H1 (cell line): Measurements from ENCODE around the gene ZNF830. TPM values are rescaled to one million over a fixed set of nuclear protein-coding genes. Genes with fewer than 3 reads are reported as not detected.
A peak's percentile ranks its signal among the peaks of the same experiment; 100 is the strongest.

Source experiments
- CTCF ChIA-PET: fragments of 300-600 bp; sonication (Branson Sonifier 250); formaldehyde crosslinking; loops from one replicate; lab custom pipeline; 2021; ENCODE audit not compliant: partially characterized antibody; lab: Charles Lee
- POLR2A ChIA-PET: fragments of 300-600 bp; sonication (Branson Sonifier 250); formaldehyde crosslinking; loops from one replicate; lab custom pipeline; 2021; ENCODE audit warnings: inconsistent platforms; ENCODE audit not compliant: partially characterized antibody; lab: Charles Lee
- DNase-seq, 2 experiments: peaks; one replicate each; pipeline versions ENCODE4 v3.0.0 to v3.0.0-alpha.2; 2010 to 2022; ENCODE audit warnings: low spot score in 2 of 2, low read depth in 1 of 2, mixed read lengths in 1 of 2
- FAIRE-seq: peaks from 2 replicates; lab custom pipeline; 2011; peaks lifted over from hg19 to GRCh38; lab: Jason Lieb, UNC
- H2AFZ ChIP-seq: 2 replicates; pipeline ENCODE4 v1.8.1; 2012; ENCODE audit warnings: low read length, inconsistent platforms
- H2AK5ac ChIP-seq: 2 replicates; pipeline ENCODE4 v1.6.1; 2013; ENCODE audit warnings: low read depth, low read length
- H2BK120ac ChIP-seq: replicated peaks from 2 replicates; pipeline ENCODE3; 2013; ENCODE audit warnings: low read depth, low read length, inconsistent platforms
- H2BK12ac ChIP-seq: 2 replicates; pipeline ENCODE4 v1.6.1; 2013; ENCODE audit warnings: low read depth, low read length
- H2BK15ac ChIP-seq: 2 replicates; pipeline ENCODE4 v1.6.1; 2013; ENCODE audit warnings: low read length
- H2BK20ac ChIP-seq: 2 replicates; pipeline ENCODE4 v1.6.1; 2013; ENCODE audit warnings: low read length
- H2BK5ac ChIP-seq: 2 replicates; pipeline ENCODE4 v1.6.1; 2013; ENCODE audit warnings: low read depth, low read length
- H3K14ac ChIP-seq: 2 replicates; pipeline ENCODE4 v1.6.1; 2013; ENCODE audit warnings: inconsistent platforms; ENCODE audit not compliant: insufficient read length
- H3K18ac ChIP-seq: 2 replicates; pipeline ENCODE4 v1.6.1; 2013; ENCODE audit warnings: low read length; ENCODE audit errors: extremely low read depth
- H3K23ac ChIP-seq: 2 replicates; pipeline ENCODE4 v1.6.1; 2013; ENCODE audit warnings: inconsistent platforms; ENCODE audit not compliant: insufficient read length
- H3K23me2 ChIP-seq: 2 replicates; pipeline ENCODE4 v1.6.1; 2013; ENCODE audit warnings: low read depth, low read length
- H3K27ac ChIP-seq: 2 replicates; pipeline ENCODE4 v1.6.1; 2011; ENCODE audit warnings: low read depth, low read length, inconsistent platforms
- H3K27me3 ChIP-seq, 4 experiments: replicated peaks in 1 of 4; 1 replicate in 1 of 4; 2 replicates in 3 of 4; pipeline versions ENCODE4 v1.6.1 to v1.8.1; 2011 to 2013; ENCODE audit warnings: low read length in 3 of 4, mild to moderate bottlenecking in 3 of 4, inconsistent platforms in 2 of 4, mixed read lengths in 2 of 4, moderate library complexity in 1 of 4; ENCODE audit not compliant: control insufficient read depth in 3 of 4, insufficient read depth in 3 of 4; ENCODE audit errors: extremely low read depth in 1 of 4
- H3K36me3 ChIP-seq, 4 experiments: 2 replicates each; pipeline versions ENCODE4 v1.6.1 to v1.8.1; 2011 to 2013; ENCODE audit warnings: mild to moderate bottlenecking in 4 of 4, low read length in 3 of 4, moderate library complexity in 2 of 4, control low read depth in 1 of 4, inconsistent platforms in 1 of 4; ENCODE audit not compliant: insufficient read depth in 4 of 4, control insufficient read depth in 2 of 4
- H3K4ac ChIP-seq: replicated peaks from 2 replicates; pipeline ENCODE3; 2013; ENCODE audit warnings: low read length, low read depth, mixed read lengths, inconsistent platforms; ENCODE audit not compliant: insufficient read length
- H3K4me1 ChIP-seq, 4 experiments: replicated peaks in 1 of 4; 1 replicate in 1 of 4; 2 replicates in 3 of 4; pipeline versions ENCODE4 v1.6.1 to v1.8.1; 2011 to 2013; ENCODE audit warnings: low read length in 3 of 4, inconsistent platforms in 2 of 4, mixed read lengths in 1 of 4; ENCODE audit not compliant: insufficient read depth in 4 of 4, control insufficient read depth in 3 of 4
- H3K4me2 ChIP-seq, 2 experiments: 2 replicates each; pipeline versions ENCODE4 v1.6.1 to v1.8.1; 2011 to 2013; ENCODE audit warnings: low read depth in 2 of 2, low read length in 2 of 2, control low read depth in 1 of 2, inconsistent platforms in 1 of 2, mild to moderate bottlenecking in 1 of 2; ENCODE audit not compliant: insufficient read depth in 1 of 2
- H3K4me3 ChIP-seq, 4 experiments: fragments of 200-600, 300-600 bp in 1 of 4; sonication (generic), shearing (Covaris generic), sonication (Bioruptor Twin) in 1 of 4; 2 replicates each; pipeline versions ENCODE4 v1.5.1 to v1.8.1; 2011 to 2016; ENCODE audit warnings: low read length in 4 of 4, low read depth in 3 of 4, control low read depth in 2 of 4, inconsistent platforms in 2 of 4, mild to moderate bottlenecking in 2 of 4, mixed read lengths in 1 of 4, moderate library complexity in 1 of 4; ENCODE audit not compliant: insufficient read depth in 2 of 4; ENCODE audit errors: extremely low read depth in 1 of 4
- H3K56ac ChIP-seq: replicated peaks from 2 replicates; pipeline ENCODE3; 2013; ENCODE audit warnings: low read depth, mild to moderate bottlenecking, mixed read lengths, low read length, inconsistent platforms; ENCODE audit not compliant: insufficient read length
- H3K79me1 ChIP-seq: 2 replicates; pipeline ENCODE4 v1.6.1; 2013; ENCODE audit warnings: low read depth, low read length, control low read depth
- H3K79me2 ChIP-seq, 2 experiments: 2 replicates each; pipeline versions ENCODE4 v1.6.1 to v1.8.1; 2012 to 2013; ENCODE audit warnings: low read length in 2 of 2, mild to moderate bottlenecking in 2 of 2, inconsistent platforms in 1 of 2; ENCODE audit not compliant: insufficient read depth in 2 of 2, control insufficient read depth in 1 of 2
- H3K9ac ChIP-seq, 4 experiments: replicated peaks in 1 of 4; 1 replicate in 1 of 4; 2 replicates in 3 of 4; pipeline versions ENCODE4 v1.6.1 to v1.8.1; 2011 to 2013; ENCODE audit warnings: low read depth in 3 of 4, low read length in 3 of 4, control low read depth in 2 of 4, mild to moderate bottlenecking in 2 of 4, moderate library complexity in 2 of 4, inconsistent platforms in 1 of 4; ENCODE audit errors: extremely low read depth in 1 of 4
- H3K9me3 ChIP-seq, 2 experiments: 2 replicates each; pipeline versions ENCODE4 v1.6.1 to v1.8.1; 2012 to 2013; ENCODE audit warnings: mild to moderate bottlenecking in 2 of 2, moderate library complexity in 2 of 2, control low read depth in 1 of 2, inconsistent platforms in 1 of 2, low read depth in 1 of 2, low read length in 1 of 2, mixed read lengths in 1 of 2; ENCODE audit not compliant: insufficient read depth in 2 of 2
- H4K20me1 ChIP-seq, 2 experiments: replicated peaks in 1 of 2; 2 replicates each; pipeline versions ENCODE3 to v1.8.1; 2011 to 2013; ENCODE audit warnings: inconsistent platforms in 2 of 2, low read length in 2 of 2, mild to moderate bottlenecking in 1 of 2; ENCODE audit not compliant: insufficient read depth in 2 of 2, control insufficient read depth in 1 of 2
- H4K5ac ChIP-seq: 2 replicates; pipeline ENCODE4 v1.6.1; 2013; ENCODE audit warnings: low read length, low read depth, mixed read lengths, inconsistent platforms; ENCODE audit not compliant: insufficient read length
- H4K8ac ChIP-seq: 2 replicates; pipeline ENCODE4 v1.8.0; 2013; ENCODE audit warnings: mild to moderate bottlenecking, moderate library complexity, low read length, inconsistent platforms; ENCODE audit not compliant: insufficient read depth; ENCODE audit errors: extremely low read depth
- H4K91ac ChIP-seq: replicated peaks from 2 replicates; pipeline ENCODE3; 2013; ENCODE audit warnings: low read length, mixed read lengths, inconsistent platforms; ENCODE audit not compliant: insufficient read length
- BACH1 ChIP-seq: IDR thresholded peaks from 2 replicates; pipeline ENCODE4 v1.6.1; 2012; ENCODE audit warnings: low read length, improper control_type of control experiment
- CHD1 ChIP-seq: IDR thresholded peaks from 2 replicates; pipeline ENCODE4 v1.6.1; 2012; ENCODE audit warnings: low read depth, low read length, improper control_type of control experiment
- CTBP2 ChIP-seq: IDR thresholded peaks from 2 replicates; pipeline ENCODE4 v1.7.0; 2011; ENCODE audit warnings: borderline replicate concordance, mild to moderate bottlenecking, moderate library complexity, mixed read lengths, low read length; ENCODE audit not compliant: insufficient read depth, insufficient read length
- EGR1 ChIP-seq: IDR thresholded peaks from 2 replicates; pipeline ENCODE4 v1.6.1; 2011; ENCODE audit warnings: low read depth, low read length, borderline replicate concordance
- FOSL1 ChIP-seq: IDR thresholded peaks from 2 replicates; pipeline ENCODE4 v1.6.1; 2011; ENCODE audit warnings: mild to moderate bottlenecking, low read depth, low read length, moderate library complexity; ENCODE audit not compliant: insufficient read depth
- MAX ChIP-seq: IDR thresholded peaks from 2 replicates; pipeline ENCODE4 v1.6.1; 2012; ENCODE audit warnings: inconsistent platforms
- NANOG ChIP-seq: IDR thresholded peaks from 2 replicates; pipeline ENCODE4 v1.6.1; 2011; ENCODE audit warnings: low read length, low read depth, mild to moderate bottlenecking, inconsistent platforms; ENCODE audit not compliant: insufficient read depth, poor library complexity, severe bottlenecking
- NRF1 ChIP-seq: IDR thresholded peaks from 2 replicates; pipeline ENCODE4 v1.6.1; 2011; ENCODE audit warnings: mild to moderate bottlenecking, low read depth, low read length, improper control_type of control experiment
- PHF8 ChIP-seq: fragments of 200-600 bp; sonication (generic); conservative IDR thresholded peaks from 2 replicates; pipeline ENCODE4 v1.7.1; 2012; ENCODE audit warnings: low read depth, mild to moderate bottlenecking, inconsistent platforms, low read length, moderate library complexity
- RBBP5 ChIP-seq: IDR thresholded peaks from 2 replicates; pipeline ENCODE4 v1.7.1; 2012; ENCODE audit warnings: low read depth, mild to moderate bottlenecking, inconsistent platforms, low read length, moderate library complexity, borderline replicate concordance
- RXRA ChIP-seq: IDR thresholded peaks from 2 replicates; pipeline ENCODE4 v1.6.1; 2011; ENCODE audit warnings: low read depth, mild to moderate bottlenecking, low read length, moderate library complexity; ENCODE audit not compliant: insufficient read depth
- YY1 ChIP-seq: IDR thresholded peaks from 2 replicates; pipeline ENCODE4 v1.6.1; 2011; ENCODE audit warnings: low read depth, mild to moderate bottlenecking, low read length
- ZNF274 ChIP-seq: IDR thresholded peaks from 2 replicates; pipeline ENCODE4 v1.7.0; 2012; ENCODE audit warnings: low read length, borderline replicate concordance; ENCODE audit errors: extremely low read depth
- WGBS, 2 experiments: shearing (Covaris generic) in 1 of 2; methylation state at CpG; one replicate each; pipeline versions ENCODE4 v1.1.6 to v1.1.7; 2013 to 2015; ENCODE audit warnings: low lambda C conversion rate in 2 of 2, mixed read lengths in 2 of 2, inconsistent platforms in 1 of 2, low coverage in 1 of 2, missing lambda C conversion rate in 1 of 2; ENCODE audit not compliant: insufficient replicate concordance in 2 of 2, insufficient coverage in 1 of 2, insufficient read length in 1 of 2; ENCODE audit errors: extremely low coverage in 1 of 2, missing lambda C conversion rate in 1 of 2; 5-methylcytosine and 5-hydroxymethylcytosine counted together
- polyA plus RNA-seq, 7 experiments: library from polyadenylated mRNA; depleted of rRNA in 3 of 7; stranded (reverse) in 5 of 7; unstranded in 2 of 7; fragments of >200 nt in 5 of 7; fragments of 200-250 nt in 2 of 7; gene quantifications; 1 replicate in 5 of 7; 2 replicates in 1 of 7; 4 replicates in 1 of 7; pipeline versions ENCODE4 v1.2.1 to v1.2.3, GENCODE V29; 2011 to 2013; ENCODE audit warnings: missing spikeins in 2 of 7, mixed read lengths in 2 of 7
- total RNA-seq: library from RNA; stranded (reverse); fragmentation: NEBNext Ultra II Directional; extraction: Animal tissue kit (Norgen Biotek cat#: 25700); gene quantifications from 2 replicates; pipeline ENCODE4 v1.2.1, GENCODE V29; 2021

The ZNF830 gene
- total and polyA plus RNA-seq, 2 of the 8 experiments (the other 6 are each of a cell fraction or from before 2014, with no cell fraction given), result 4.2 to 19.9 TPM

GRCh38 chr17:34979153-34979552 is 17.8 kb downstream of the ZNF830 start:
- H4K8ac ChIP-seq, result no peak overlapping the region
- H3K56ac ChIP-seq, result no peak overlapping the region
- H3K18ac ChIP-seq, result no peak overlapping the region; the same call in 1 of the 2 replicates
- ChIA-PET CTCF (interaction anchor here (0.7 kb wide), 1 partner anchor 434 kb away, joined by 3 read pairs; no protein-coding TSS in a partner anchor), POLR2A (interaction anchor here (0.7 to 4.9 kb wide), 8 partner anchors 11 to 161 kb away, joined by 3 to 44 read pairs (median 4); partner anchors contain the start of genes CCT6B and ZNF830)
- no peak overlapping the region for H2BK15ac ChIP-seq
- H3K4me1 ChIP-seq, result peaks cover 0 to 6% (median 4%) of the 10 kb centered on the region in 4 experiments; a peak in 4 of 7 replicates
- no peak overlapping the region for H4K5ac ChIP-seq
- no peak overlapping the region for H4K91ac ChIP-seq
- no peaks in the 10 kb centered on the region for H4K20me1 ChIP-seq
- H3K79me2 ChIP-seq, result peaks cover 3 to 33% of the 10 kb centered on the region in 2 experiments
- FAIRE-seq (no peak), DNase-seq (no peak)
- H3K4me3 ChIP-seq, result peak overlapping the region in 1 of 4 experiments; percentile 98; a peak in 2 of 8 replicates
- WGBS, 2 experiments, result 87% methylated on average over 7 of the region's 7 CpGs; no CpG with 5 or more reads in 1 of the 2 experiments
- H3K79me1 ChIP-seq, result peaks cover 3% of the 10 kb centered on the region; the same call in 1 of the 2 replicates
- H2AFZ ChIP-seq, result no peak overlapping the region
- H2BK120ac ChIP-seq, result no peak overlapping the region
- no peak overlapping the region for H3K27ac ChIP-seq
- peak overlapping the region in 1 of 2 experiments; percentile 90; a peak in 2 of 4 replicates for H3K4me2 ChIP-seq
- H2BK12ac ChIP-seq, result no peak overlapping the region
- H3K23me2 ChIP-seq, result no peaks in the 10 kb centered on the region; the same call in 1 of the 2 replicates
- no peaks in the 10 kb centered on the region for H3K27me3 ChIP-seq
- no peak overlapping the region for H3K14ac ChIP-seq
- no peak overlapping the region for H3K23ac ChIP-seq
- H3K4ac ChIP-seq, result no peak overlapping the region
- H3K9me3 ChIP-seq, result no peaks in the 10 kb centered on the region
- no peak overlapping the region for H2BK5ac ChIP-seq
- no peak overlapping the region for H2BK20ac ChIP-seq
- H3K9ac ChIP-seq, result no peak overlapping the region
- no peak overlapping the region for H2AK5ac ChIP-seq
- peaks cover 0 to 15% (median 4%) of the 10 kb centered on the region in 4 experiments; a peak in 5 of 8 replicates for H3K36me3 ChIP-seq
- TF ChIP-seq MAX (no peak), CTBP2 (no peak), NRF1 (no peak), NANOG (no peak), RXRA (no peak), YY1 (no peak), BACH1 (no peak), PHF8 (no peak), CHD1 (no peak), RBBP5 (no peak), FOSL1 (no peak), ZNF274 (no peak), EGR1 (no peak)
